Esophagus muscularis mucosa (tissue), 4 donors: ENCODE results near the gene ACTN4. TPM values are rescaled to one million over a fixed set of nuclear protein-coding genes. Genes with fewer than 3 reads are reported as not detected.

ENCODE experiments used
- DNase-seq: peaks from one replicate; pipeline ENCODE4 v3.0.0-alpha.2; 2017; ENCODE audit errors: extremely low spot score
- H3K27ac ChIP-seq, 4 donors: fragments of 200-600 bp; sonication (generic); replicated peaks in 1 of 4; 1 replicate in 3 of 4; 2 replicates in 1 of 4; pipeline ENCODE4 v1.5.1; 2016 to 2019; ENCODE audit warnings: mild to moderate bottlenecking in 1 of 4
- H3K27me3 ChIP-seq, 4 donors: fragments of 200-600 bp; sonication (generic); one replicate each; pipeline versions ENCODE4 v1.5.1 to v1.6.0; 2016 to 2019
- H3K36me3 ChIP-seq, 4 donors: fragments of 200-600 bp; sonication (generic); one replicate each; pipeline ENCODE4 v1.5.1; 2016 to 2019
- H3K4me1 ChIP-seq, 4 donors: fragments of 200-600 bp; sonication (generic); one replicate each; pipeline ENCODE4 v1.5.1; 2016 to 2019
- H3K4me3 ChIP-seq, 4 donors: fragments of 200-600 bp; sonication (generic); 1 replicate in 2 of 4; 2 replicates in 2 of 4; pipeline ENCODE4 v1.5.1; 2016 to 2019; ENCODE audit warnings: mild to moderate bottlenecking in 4 of 4, moderate library complexity in 1 of 4
- H3K9me3 ChIP-seq, 4 donors: fragments of 200-600 bp; sonication (generic); 1 replicate in 3 of 4; 2 replicates in 1 of 4; pipeline ENCODE4 v1.5.1; 2016 to 2019
- EP300 ChIP-seq: sonication (generic); formaldehyde crosslinking; IDR thresholded peaks from one replicate; pipeline ENCODE4 v1.6.1; 2017; ENCODE audit warnings: antibody characterized with exemption
- POLR2A ChIP-seq: fragments of 450-650 bp; IDR thresholded peaks from one replicate; pipeline ENCODE4 v1.6.1; 2017; ENCODE audit warnings: antibody characterized with exemption, moderate library complexity, mild to moderate bottlenecking, low read depth
- POLR2AphosphoS5 ChIP-seq, 2 donors: sonication (generic); formaldehyde crosslinking; IDR thresholded peaks; one replicate each; pipeline ENCODE4 v1.6.1; 2017; ENCODE audit warnings: antibody characterized with exemption in 2 of 2
- WGBS: methylation state at CpG from one replicate; pipeline ENCODE4 v1.1.5; 2018; 5-methylcytosine and 5-hydroxymethylcytosine counted together
- intact Hi-C: fragments of 100-400 bp; cut with DNase I; formaldehyde crosslinking; loops from one replicate; pipeline ENCODE4 v1.15.1; 2023
- total RNA-seq, 4 donors: library from RNA; depleted of rRNA; stranded (reverse); fragments of >200 nt; gene quantifications; one replicate each; pipeline versions ENCODE4 v1.1.0 to v1.2.1, GENCODE V29; 2016
- TF ChIP-seq, protein P1 (sequence below), 3 experiments: fragments of 200-600 bp in 2 of 3; fragments of 450-650 bp in 1 of 3; sonication (generic) in 2 of 3; IDR thresholded peaks; one replicate each; pipeline ENCODE4 v1.5.1; 2017 to 2019; ENCODE audit warnings: antibody characterized with exemption in 3 of 3, mild to moderate bottlenecking in 2 of 3, moderate library complexity in 1 of 3

Gene ACTN4
- total RNA-seq, 4 donors from 2014 or later = 416 to 816 (median 598) TPM

DNA sequence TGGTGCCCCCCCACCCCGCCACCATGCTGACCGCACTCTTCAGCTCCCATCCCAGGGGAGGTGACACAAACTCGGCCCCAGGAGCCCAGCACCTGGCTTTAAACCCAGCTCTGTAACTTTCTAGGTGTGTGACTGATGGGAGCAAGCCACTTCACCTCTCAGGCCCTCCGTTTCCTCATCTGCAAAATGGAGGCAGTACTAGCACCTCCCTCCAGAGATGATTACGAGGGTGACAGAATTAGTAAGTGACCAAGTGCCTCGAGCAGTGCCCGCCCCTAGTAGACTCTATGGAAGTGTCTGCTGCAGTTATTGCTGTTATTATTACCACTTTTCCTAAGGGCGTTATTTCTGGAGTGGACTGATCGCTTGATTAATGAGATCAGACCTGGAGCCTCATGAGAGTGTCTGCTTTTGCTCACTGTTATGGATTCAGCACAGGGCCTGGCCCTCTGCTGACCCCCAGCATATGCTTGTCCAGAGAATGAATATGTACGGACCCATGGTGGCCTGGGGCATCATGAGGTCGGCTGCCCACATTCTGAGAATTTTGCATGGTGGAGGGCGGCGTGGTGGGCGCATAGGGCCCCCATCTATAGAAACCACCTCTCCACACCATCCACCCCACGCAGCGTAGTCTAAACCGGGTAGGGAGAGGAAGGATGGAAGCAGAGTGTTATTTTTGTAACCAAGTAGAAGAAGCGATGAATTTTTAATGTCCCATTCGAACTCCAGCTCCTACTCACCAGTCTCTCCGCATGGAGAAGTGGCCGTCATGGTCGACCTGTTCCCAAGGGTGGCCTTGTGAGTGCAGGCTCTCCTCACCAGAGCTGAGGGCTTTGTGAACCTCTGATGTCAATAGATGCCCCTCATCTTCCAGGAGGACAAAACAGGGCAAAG is 48.6 kb downstream of the ACTN4 start:
- TF ChIP-seq POLR2AphosphoS5 (IDR thresholded peaks at IDR 0.05) (no peak), POLR2A (no peak), EP300 (no peak)
- TF ChIP-seq, protein P1, sequence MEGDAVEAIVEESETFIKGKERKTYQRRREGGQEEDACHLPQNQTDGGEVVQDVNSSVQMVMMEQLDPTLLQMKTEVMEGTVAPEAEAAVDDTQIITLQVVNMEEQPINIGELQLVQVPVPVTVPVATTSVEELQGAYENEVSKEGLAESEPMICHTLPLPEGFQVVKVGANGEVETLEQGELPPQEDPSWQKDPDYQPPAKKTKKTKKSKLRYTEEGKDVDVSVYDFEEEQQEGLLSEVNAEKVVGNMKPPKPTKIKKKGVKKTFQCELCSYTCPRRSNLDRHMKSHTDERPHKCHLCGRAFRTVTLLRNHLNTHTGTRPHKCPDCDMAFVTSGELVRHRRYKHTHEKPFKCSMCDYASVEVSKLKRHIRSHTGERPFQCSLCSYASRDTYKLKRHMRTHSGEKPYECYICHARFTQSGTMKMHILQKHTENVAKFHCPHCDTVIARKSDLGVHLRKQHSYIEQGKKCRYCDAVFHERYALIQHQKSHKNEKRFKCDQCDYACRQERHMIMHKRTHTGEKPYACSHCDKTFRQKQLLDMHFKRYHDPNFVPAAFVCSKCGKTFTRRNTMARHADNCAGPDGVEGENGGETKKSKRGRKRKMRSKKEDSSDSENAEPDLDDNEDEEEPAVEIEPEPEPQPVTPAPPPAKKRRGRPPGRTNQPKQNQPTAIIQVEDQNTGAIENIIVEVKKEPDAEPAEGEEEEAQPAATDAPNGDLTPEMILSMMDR (IDR thresholded peaks at IDR 0.05) = no peak
- Histone ChIP-seq H3K27me3 (no peaks in the 10 kb centered on the region), H3K27ac (peak overlapping the region; percentile 92 to 98 (median 96)), H3K9me3 (no peaks in the 10 kb centered on the region), H3K4me3 (no peak overlapping the region), H3K36me3 (peaks cover 0 to 39% (median 10%) of the 10 kb centered on the region in 4 donors), H3K4me1 (peaks cover 99 to 100% (median 100%) of the 10 kb centered on the region in 4 donors)
- DNase-seq = no peak
- WGBS = 83% methylated on average over 20 of the region's 22 CpGs
- intact Hi-C loops = no loop called here

DNA sequence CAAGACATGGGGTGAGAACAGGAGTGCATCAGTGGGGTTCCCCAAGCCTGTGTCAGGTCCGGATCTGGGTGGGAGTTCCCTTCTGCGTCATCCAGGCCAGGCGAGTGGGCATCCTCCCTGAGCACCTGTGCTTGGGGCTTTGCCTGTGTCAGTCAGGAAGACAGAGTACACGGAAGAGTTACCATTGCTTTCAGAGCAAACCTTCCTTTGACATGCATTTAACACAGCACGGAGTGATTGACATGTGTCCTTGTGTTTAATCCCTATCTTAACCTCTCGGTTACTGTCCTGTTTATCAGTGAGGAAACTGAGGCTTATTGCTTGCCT is 49.2 kb downstream of the ACTN4 start:
- intact Hi-C loops = no loop called here
- peaks cover 0 to 45% (median 14%) of the 10 kb centered on the region in 4 donors for H3K36me3 ChIP-seq
- H3K4me1 ChIP-seq = peaks cover 99 to 100% (median 100%) of the 10 kb centered on the region in 4 donors

DNA sequence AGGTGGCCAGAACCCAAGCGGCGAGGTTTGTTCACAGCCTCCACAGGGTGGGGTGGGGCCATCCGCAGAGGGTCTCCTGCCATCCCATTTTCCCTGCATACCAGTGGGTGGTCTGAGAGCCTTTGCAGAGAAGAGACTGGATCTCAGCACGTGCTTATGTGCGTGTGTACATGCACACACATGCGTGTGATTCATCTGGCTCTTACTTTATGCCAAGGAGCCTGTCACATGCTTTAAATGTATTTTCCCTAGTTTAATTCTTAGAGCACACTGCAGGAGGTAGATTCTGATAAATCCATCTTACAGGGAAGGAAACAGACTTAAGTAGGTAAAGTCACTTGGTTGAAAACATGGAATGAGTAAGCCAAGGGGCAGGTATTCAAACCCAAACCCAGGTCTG is 49.7 kb downstream of the ACTN4 start:
- peak overlapping the region; percentile 92 to 98 (median 96) for H3K27ac ChIP-seq
- 90% methylated on average over 3 of the region's 6 CpGs for WGBS
- peaks cover 100% of the 10 kb centered on the region in 4 donors for H3K4me1 ChIP-seq
- TF ChIP-seq POLR2A (no peak), POLR2AphosphoS5 (IDR thresholded peaks at IDR 0.05) (no peak), EP300 (no peak)
- TF ChIP-seq, protein P1 (IDR thresholded peaks at IDR 0.05) = no peak
- no peaks in the 10 kb centered on the region for H3K27me3 ChIP-seq
- H3K36me3 ChIP-seq = peaks cover 0 to 50% (median 17%) of the 10 kb centered on the region in 4 donors
- H3K9me3 ChIP-seq = no peaks in the 10 kb centered on the region
- no peak overlapping the region for H3K4me3 ChIP-seq
- intact Hi-C loops = no loop called here
- no peak for DNase-seq

More for the DNA sequence above, 49.2 kb downstream of the ACTN4 start:
- H3K4me3 ChIP-seq = no peak overlapping the region
- WGBS = 92% methylated on average over 5 of the region's 6 CpGs
- H3K27ac ChIP-seq = peak overlapping the region; percentile 92 to 98 (median 96)
- no peaks in the 10 kb centered on the region for H3K9me3 ChIP-seq
- no peaks in the 10 kb centered on the region for H3K27me3 ChIP-seq
- TF ChIP-seq EP300 (no peak), POLR2A (no peak), POLR2AphosphoS5 (IDR thresholded peaks at IDR 0.05) (no peak)
- TF ChIP-seq, protein P1 (IDR thresholded peaks at IDR 0.05) = no peak
- DNase-seq = no peak

DNA sequence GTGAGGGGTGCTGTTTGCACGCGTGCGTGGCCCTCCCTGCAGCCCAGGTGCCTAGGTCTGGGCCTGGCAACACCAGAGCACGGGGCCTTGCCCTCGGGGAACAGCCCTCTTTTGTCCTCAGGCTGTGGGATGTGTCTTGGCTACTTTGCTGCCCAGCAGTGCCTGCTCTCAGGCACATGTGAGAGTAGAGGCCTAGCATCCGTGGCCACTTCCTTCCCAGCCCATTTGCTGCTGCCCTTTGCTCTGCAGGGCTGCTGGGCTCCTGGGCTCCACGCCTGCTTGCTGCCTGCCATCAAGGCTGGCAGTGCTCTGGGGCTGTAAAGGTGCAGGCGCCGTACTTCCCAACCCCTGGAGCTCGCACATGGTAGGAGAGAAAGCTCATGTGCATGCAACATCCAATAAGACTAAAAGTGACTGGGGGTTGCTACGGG is 50.2 kb downstream of the ACTN4 start:
- Histone ChIP-seq H3K27me3 (no peaks in the 10 kb centered on the region), H3K4me3 (no peak overlapping the region), H3K4me1 (peaks cover 100% of the 10 kb centered on the region in 4 donors), H3K9me3 (no peaks in the 10 kb centered on the region), H3K27ac (peak overlapping the region; percentile 92 to 98 (median 96)), H3K36me3 (peaks cover 0 to 55% (median 21%) of the 10 kb centered on the region in 4 donors)
- intact Hi-C loops = no loop called here
- no peak for TF ChIP-seq POLR2AphosphoS5 (IDR thresholded peaks at IDR 0.05)
- TF ChIP-seq EP300 = no peak
- no peak for DNase-seq
- WGBS = 82% methylated on average over 7 of the region's 11 CpGs

DNA sequence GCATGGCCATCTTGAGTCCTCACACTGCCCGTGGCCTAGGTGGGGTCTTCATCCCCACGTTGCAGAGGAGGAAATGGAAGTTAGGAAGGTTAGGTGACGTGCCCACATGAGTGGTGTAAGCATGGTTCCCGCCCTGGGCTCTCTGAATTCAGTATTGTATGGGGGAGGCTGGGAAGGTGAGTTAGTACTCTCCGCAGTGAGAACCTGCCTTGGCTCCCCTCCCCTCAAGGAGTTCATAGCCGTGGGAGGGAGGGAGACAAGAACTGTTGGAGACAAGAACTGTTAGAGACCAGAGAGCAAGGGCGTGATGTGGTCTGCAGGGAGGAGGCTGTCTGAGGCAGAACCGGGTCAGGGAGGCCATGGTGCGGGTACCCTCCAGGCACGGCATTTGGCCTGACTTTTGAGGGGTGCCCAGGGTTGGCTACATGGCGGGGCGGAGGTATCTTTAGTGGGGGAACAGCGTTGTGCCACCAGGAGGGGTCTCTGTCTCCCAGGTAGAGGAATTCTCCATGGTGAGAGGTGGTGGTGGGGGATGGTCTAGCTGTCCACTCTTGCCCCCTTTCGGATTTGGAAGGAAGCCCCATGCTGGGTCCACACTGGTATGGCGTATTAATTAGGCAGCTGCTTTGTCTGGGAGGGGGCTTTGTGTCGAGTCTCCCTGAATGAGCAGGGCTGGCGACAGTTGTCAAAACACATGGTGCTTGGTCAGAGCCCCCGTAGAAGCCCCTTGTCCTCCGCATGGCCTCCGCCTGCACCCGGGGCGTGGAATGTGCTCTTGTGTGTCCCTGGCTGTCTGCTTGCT is 51.0 kb downstream of the ACTN4 start:
- intact Hi-C loops = no loop called here
- WGBS = 72% methylated on average over 15 of the region's 22 CpGs
- no peak for DNase-seq

More for the DNA sequence above, 51.0 kb downstream of the ACTN4 start:
- peaks cover 93 to 100% (median 100%) of the 10 kb centered on the region in 4 donors for H3K4me1 ChIP-seq
- H3K9me3 ChIP-seq = no peaks in the 10 kb centered on the region
- no peaks in the 10 kb centered on the region for H3K27me3 ChIP-seq
- TF ChIP-seq POLR2AphosphoS5 (IDR thresholded peaks at IDR 0.05) = no peak
- TF ChIP-seq, protein P1 (IDR thresholded peaks at IDR 0.05) = no peak
- no peak for TF ChIP-seq EP300
- TF ChIP-seq POLR2A = no peak
- peak overlapping the region; percentile 92 to 98 (median 96) for H3K27ac ChIP-seq
- peaks cover 0 to 57% (median 29%) of the 10 kb centered on the region in 4 donors for H3K36me3 ChIP-seq
- no peak overlapping the region for H3K4me3 ChIP-seq
